ENCODE results near the gene TBXAS1.

DNA sequence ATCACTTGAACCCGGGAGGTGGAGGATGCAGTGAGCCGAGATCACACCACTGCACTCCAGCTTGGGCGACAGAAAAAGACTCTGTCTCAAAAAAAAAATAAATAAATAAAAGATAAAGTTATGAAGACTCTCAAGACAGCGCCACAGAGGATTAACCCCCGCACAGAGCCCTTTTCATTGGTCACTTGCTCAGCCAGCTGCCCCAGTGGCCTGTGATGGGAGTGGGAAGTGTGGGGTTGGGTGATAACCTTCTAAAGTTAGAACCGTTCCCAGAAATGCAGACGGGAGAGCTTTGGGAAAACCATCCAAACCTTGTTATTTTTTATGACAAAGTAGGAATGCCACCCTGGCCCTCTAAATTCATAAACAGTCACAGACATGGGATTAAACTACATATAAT, 176.3 kb downstream of the TBXAS1 start:
- TF ChIP-seq, protein P1, sequence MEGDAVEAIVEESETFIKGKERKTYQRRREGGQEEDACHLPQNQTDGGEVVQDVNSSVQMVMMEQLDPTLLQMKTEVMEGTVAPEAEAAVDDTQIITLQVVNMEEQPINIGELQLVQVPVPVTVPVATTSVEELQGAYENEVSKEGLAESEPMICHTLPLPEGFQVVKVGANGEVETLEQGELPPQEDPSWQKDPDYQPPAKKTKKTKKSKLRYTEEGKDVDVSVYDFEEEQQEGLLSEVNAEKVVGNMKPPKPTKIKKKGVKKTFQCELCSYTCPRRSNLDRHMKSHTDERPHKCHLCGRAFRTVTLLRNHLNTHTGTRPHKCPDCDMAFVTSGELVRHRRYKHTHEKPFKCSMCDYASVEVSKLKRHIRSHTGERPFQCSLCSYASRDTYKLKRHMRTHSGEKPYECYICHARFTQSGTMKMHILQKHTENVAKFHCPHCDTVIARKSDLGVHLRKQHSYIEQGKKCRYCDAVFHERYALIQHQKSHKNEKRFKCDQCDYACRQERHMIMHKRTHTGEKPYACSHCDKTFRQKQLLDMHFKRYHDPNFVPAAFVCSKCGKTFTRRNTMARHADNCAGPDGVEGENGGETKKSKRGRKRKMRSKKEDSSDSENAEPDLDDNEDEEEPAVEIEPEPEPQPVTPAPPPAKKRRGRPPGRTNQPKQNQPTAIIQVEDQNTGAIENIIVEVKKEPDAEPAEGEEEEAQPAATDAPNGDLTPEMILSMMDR (conservative IDR thresholded peaks at IDR 0.05) = no peak
- no peak for TF ChIP-seq ZFX (IDR thresholded peaks at IDR 0.05)
